Spleen (tissue), 7 donors: ENCODE results near the gene MAJIN.

Experiments
- POLR2A ChIP-seq, 3 donors: fragments of 450-650 bp; IDR thresholded peaks; one replicate each; pipeline ENCODE4 v1.5.1; 2017; ENCODE audit warnings: antibody characterized with exemption in 3 of 3, mild to moderate bottlenecking in 1 of 3
- POLR2AphosphoS5 ChIP-seq, 3 donors: sonication (generic); formaldehyde crosslinking; IDR thresholded peaks; one replicate each; pipeline ENCODE4 v1.5.1; 2017; ENCODE audit warnings: antibody characterized with exemption in 3 of 3
- TF ChIP-seq, protein P1 (sequence below), 11 experiments: fragments of 200-600 bp in 7 of 11; fragments of 450-650 bp in 4 of 11; sonication (generic) in 4 of 11; IDR thresholded peaks in 8 of 11; conservative IDR thresholded peaks in 3 of 11; 1 replicate in 7 of 11; 2 replicates in 4 of 11; pipeline versions ENCODE4 v1.4.0 to v1.8.0; 2016 to 2021; ENCODE audit warnings: antibody characterized with exemption in 11 of 11, inconsistent platforms in 4 of 11, mild to moderate bottlenecking in 1 of 11
- donor health status: DM: no; HTN: no; CAD: no; lungs with moderate emphysema.
- donor health status: DM: no; HTN: no; CAD: no.
- donor health status: DM: no; HTN: no; CAD: no.

- TF ChIP-seq, protein P1, sequence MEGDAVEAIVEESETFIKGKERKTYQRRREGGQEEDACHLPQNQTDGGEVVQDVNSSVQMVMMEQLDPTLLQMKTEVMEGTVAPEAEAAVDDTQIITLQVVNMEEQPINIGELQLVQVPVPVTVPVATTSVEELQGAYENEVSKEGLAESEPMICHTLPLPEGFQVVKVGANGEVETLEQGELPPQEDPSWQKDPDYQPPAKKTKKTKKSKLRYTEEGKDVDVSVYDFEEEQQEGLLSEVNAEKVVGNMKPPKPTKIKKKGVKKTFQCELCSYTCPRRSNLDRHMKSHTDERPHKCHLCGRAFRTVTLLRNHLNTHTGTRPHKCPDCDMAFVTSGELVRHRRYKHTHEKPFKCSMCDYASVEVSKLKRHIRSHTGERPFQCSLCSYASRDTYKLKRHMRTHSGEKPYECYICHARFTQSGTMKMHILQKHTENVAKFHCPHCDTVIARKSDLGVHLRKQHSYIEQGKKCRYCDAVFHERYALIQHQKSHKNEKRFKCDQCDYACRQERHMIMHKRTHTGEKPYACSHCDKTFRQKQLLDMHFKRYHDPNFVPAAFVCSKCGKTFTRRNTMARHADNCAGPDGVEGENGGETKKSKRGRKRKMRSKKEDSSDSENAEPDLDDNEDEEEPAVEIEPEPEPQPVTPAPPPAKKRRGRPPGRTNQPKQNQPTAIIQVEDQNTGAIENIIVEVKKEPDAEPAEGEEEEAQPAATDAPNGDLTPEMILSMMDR (IDR thresholded peaks at IDR 0.05 in 8 of 11, conservative IDR thresholded peaks at IDR 0.05 in 3 of 11): no peak
- no peak for TF ChIP-seq POLR2A (IDR thresholded peaks at IDR 0.05)
- TF ChIP-seq POLR2AphosphoS5 (IDR thresholded peaks at IDR 0.05): no peak
Measured at GRCh38 chr11:64929625-64930024, 42.3 kb downstream of the MAJIN start.
